ENCODE measurements around the gene CLCF1. TPM values are rescaled to one million over a fixed set of nuclear protein-coding genes. Genes with fewer than 3 reads are reported as not detected.

The CLCF1 gene
- total and polyA plus RNA-seq, 10 of the 15 experiments (the other 5 are each of a cell fraction or from before 2014, with no cell fraction given) = 0.16 to 2.1 (median 0.63) TPM; not detected in 1

- TF ChIP-seq RCOR1 (conservative IDR thresholded peaks at IDR 0.05; ENCODE audit: low read depth, low read length) = no peak
- no peak for TF ChIP-seq NFYA (IDR thresholded peaks at IDR 0.05; ENCODE audit: borderline replicate concordance, low read depth, low read length)
- TF ChIP-seq SUPT20H (IDR thresholded peaks at IDR 0.05; ENCODE audit: borderline replicate concordance, control insufficient read depth, low read depth, low read length) = no peak
- TF ChIP-seq MTA3 (IDR thresholded peaks at IDR 0.05; ENCODE audit: borderline replicate concordance, low read length) = no peak
- TF ChIP-seq CEBPB (IDR thresholded peaks at IDR 0.05; ENCODE audit: borderline replicate concordance in 1 of 2, low read depth in 2 of 2, low read length in 2 of 2) = no peak
- TF ChIP-seq MEF2B (IDR thresholded peaks at IDR 0.05; ENCODE audit: partially characterized antibody, poor library complexity, severe bottlenecking) = no peak
- no peak for TF ChIP-seq SMAD1 (IDR thresholded peaks at IDR 0.05; ENCODE audit: low read depth, partially characterized antibody)
- TF ChIP-seq SPI1 (IDR thresholded peaks at IDR 0.05; ENCODE audit: borderline replicate concordance, insufficient read depth, low read depth, low read length) = no peak
- 0 out of 4 replicates have a peak, but pooled peaks of 1 of the 2 experiments have one; percentile 5 for TF ChIP-seq BHLHE40 (IDR thresholded peaks at IDR 0.05; ENCODE audit: borderline replicate concordance in 1 of 2, low read depth in 2 of 2, low read length in 1 of 2)
- TF ChIP-seq TAF1 (IDR thresholded peaks at IDR 0.05; ENCODE audit: borderline replicate concordance, low read depth, low read length) = no peak
- no peak for TF ChIP-seq KDM1A (IDR thresholded peaks at IDR 0.05; ENCODE audit: borderline replicate concordance)
- TF ChIP-seq JUND (IDR thresholded peaks at IDR 0.05; ENCODE audit: low read depth, low read length) = no peak
- TF ChIP-seq NR2C2 (IDR thresholded peaks at IDR 0.05; ENCODE audit: borderline replicate concordance, control insufficient read depth, insufficient read length, low read depth) = no peak
- no peak for TF ChIP-seq PAX8 (IDR thresholded peaks at IDR 0.05)
- no peak for TF ChIP-seq TBL1XR1 (IDR thresholded peaks at IDR 0.05; ENCODE audit: low read depth, low read length)
- TF ChIP-seq NR2F1 (conservative IDR thresholded peaks at IDR 0.05) = peak; percentile 83
- no peak for TF ChIP-seq ASH2L (IDR thresholded peaks at IDR 0.05; ENCODE audit: borderline replicate concordance, low read depth)
- TF ChIP-seq CREB1 (IDR thresholded peaks at IDR 0.05; ENCODE audit: low read depth) = no peak
- TF ChIP-seq, protein P1, sequence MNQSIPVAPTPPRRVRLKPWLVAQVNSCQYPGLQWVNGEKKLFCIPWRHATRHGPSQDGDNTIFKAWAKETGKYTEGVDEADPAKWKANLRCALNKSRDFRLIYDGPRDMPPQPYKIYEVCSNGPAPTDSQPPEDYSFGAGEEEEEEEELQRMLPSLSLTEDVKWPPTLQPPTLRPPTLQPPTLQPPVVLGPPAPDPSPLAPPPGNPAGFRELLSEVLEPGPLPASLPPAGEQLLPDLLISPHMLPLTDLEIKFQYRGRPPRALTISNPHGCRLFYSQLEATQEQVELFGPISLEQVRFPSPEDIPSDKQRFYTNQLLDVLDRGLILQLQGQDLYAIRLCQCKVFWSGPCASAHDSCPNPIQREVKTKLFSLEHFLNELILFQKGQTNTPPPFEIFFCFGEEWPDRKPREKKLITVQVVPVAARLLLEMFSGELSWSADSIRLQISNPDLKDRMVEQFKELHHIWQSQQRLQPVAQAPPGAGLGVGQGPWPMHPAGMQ (IDR thresholded peaks at IDR 0.05; ENCODE audit: borderline replicate concordance) = no peak
- TF ChIP-seq TCF12 (IDR thresholded peaks at IDR 0.05; ENCODE audit: low read depth, low read length) = no peak
- no peak for TF ChIP-seq IRF4 (IDR thresholded peaks at IDR 0.05; ENCODE audit: low read depth, low read length)
- TF ChIP-seq DPF2 (IDR thresholded peaks at IDR 0.05) = peak; percentile 58
- no peak for TF ChIP-seq NFIC (IDR thresholded peaks at IDR 0.05; ENCODE audit: low read depth, low read length)
- no peak for TF ChIP-seq NBN (IDR thresholded peaks at IDR 0.05)
- peak in 1 of 2 experiments; percentile 31; a peak in 1 of 4 replicates for TF ChIP-seq EP300 (IDR thresholded peaks at IDR 0.05; ENCODE audit: borderline replicate concordance in 1 of 2, control insufficient read depth in 1 of 2, low read depth in 2 of 2, low read length in 2 of 2)
- TF ChIP-seq, protein P2, sequence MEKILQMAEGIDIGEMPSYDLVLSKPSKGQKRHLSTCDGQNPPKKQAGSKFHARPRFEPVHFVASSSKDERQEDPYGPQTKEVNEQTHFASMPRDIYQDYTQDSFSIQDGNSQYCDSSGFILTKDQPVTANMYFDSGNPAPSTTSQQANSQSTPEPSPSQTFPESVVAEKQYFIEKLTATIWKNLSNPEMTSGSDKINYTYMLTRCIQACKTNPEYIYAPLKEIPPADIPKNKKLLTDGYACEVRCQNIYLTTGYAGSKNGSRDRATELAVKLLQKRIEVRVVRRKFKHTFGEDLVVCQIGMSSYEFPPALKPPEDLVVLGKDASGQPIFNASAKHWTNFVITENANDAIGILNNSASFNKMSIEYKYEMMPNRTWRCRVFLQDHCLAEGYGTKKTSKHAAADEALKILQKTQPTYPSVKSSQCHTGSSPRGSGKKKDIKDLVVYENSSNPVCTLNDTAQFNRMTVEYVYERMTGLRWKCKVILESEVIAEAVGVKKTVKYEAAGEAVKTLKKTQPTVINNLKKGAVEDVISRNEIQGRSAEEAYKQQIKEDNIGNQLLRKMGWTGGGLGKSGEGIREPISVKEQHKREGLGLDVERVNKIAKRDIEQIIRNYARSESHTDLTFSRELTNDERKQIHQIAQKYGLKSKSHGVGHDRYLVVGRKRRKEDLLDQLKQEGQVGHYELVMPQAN (conservative IDR thresholded peaks at IDR 0.05) = peak; percentile 22; the same call in 1 of the 2 replicates
- no peak for TF ChIP-seq HCFC1 (IDR thresholded peaks at IDR 0.05; ENCODE audit: low read length)
- TF ChIP-seq CHD1 (IDR thresholded peaks at IDR 0.05; ENCODE audit: low read depth, low read length) = no peak
- 0 out of 2 replicates have a peak, but pooled peaks have one; percentile 37 for TF ChIP-seq MTA2 (IDR thresholded peaks at IDR 0.05; ENCODE audit: low read depth)
Measured at GRCh38 chr11:67354075-67355022, 19.0 kb downstream of the CLCF1 start (continued).
